ENCODE data around the gene TGFBR1.

GRCh38 chr9:99182356-99182755 lies 77.4 kb downstream of the TGFBR1 start:
- TF ChIP-seq CTCF (IDR thresholded peaks at IDR 0.05) (no peak), POLR2A (IDR thresholded peaks at IDR 0.05) (no peak)

All from body of pancreas (tissue), 4 donors.